Cerebellar cortex (tissue), 1 donor: ENCODE results near the gene LRRC14B.

Experiments used
- DNase-seq: peaks from one replicate; pipeline ENCODE4 v3.0.0-alpha.2; 2015; ENCODE audit warnings: low spot score

LRRC14B gene

GRCh38 chr5:174876-175465 is 16.3 kb upstream of the LRRC14B start:
- no peak for DNase-seq

- no peak for DNase-seq
Observed at GRCh38 chr5:176296-176823, 14.9 kb upstream of the LRRC14B start.

- DNase-seq, result no peak
Observed at GRCh38 chr5:178110-178509, 13.2 kb upstream of the LRRC14B start.

- DNase-seq, result no peak
Observed at GRCh38 chr5:179401-179800, 11.9 kb upstream of the LRRC14B start.

GRCh38 chr5:180286-180918 is 10.9 kb upstream of the LRRC14B start:
- no peak for DNase-seq

- no peak for DNase-seq
Observed at GRCh38 chr5:181160-181559, 10.1 kb upstream of the LRRC14B start.

GRCh38 chr5:181566-181965 is 9.7 kb upstream of the LRRC14B start:
- DNase-seq, result no peak

- no peak for DNase-seq
Observed at GRCh38 chr5:182126-182525, 9.2 kb upstream of the LRRC14B start.

- no peak for DNase-seq
Observed at GRCh38 chr5:184471-184870, 6.8 kb upstream of the LRRC14B start.

- DNase-seq, result no peak
Observed at GRCh38 chr5:185095-186070, 5.9 kb upstream of the LRRC14B start.

GRCh38 chr5:186091-187041 is 4.9 kb upstream of the LRRC14B start:
- DNase-seq, result no peak

GRCh38 chr5:187042-187431 is 4.3 kb upstream of the LRRC14B start:
- no peak for DNase-seq

GRCh38 chr5:187617-188451 is 3.5 kb upstream of the LRRC14B start:
- DNase-seq, result no peak

GRCh38 chr5:188488-189481 is 2.5 kb upstream of the LRRC14B start:
- DNase-seq, result peak; percentile 89

- DNase-seq, result no peak
Observed at GRCh38 chr5:189486-189885, 1.8 kb upstream of the LRRC14B start.

GRCh38 chr5:189976-190365 is 1.3 kb upstream of the LRRC14B start:
- DNase-seq, result no peak

GRCh38 chr5:190366-191035 is 794 bp upstream of the LRRC14B start:
- peak; percentile 11 for DNase-seq

GRCh38 chr5:191949-192690 is 825 bp downstream of the LRRC14B start:
- DNase-seq, result no peak
